ENCODE measurements around the gene ADRA1B. TPM values are rescaled to one million over a fixed set of nuclear protein-coding genes. Genes with fewer than 3 reads are reported as not detected.

ADRA1B gene
- total RNA-seq, 1 experiment from 2014 or later, result not detected

GRCh38 chr5:159906463-159906862 is 9.8 kb upstream of the ADRA1B start:
- Histone ChIP-seq H3K9me3 (ENCODE audit: control insufficient read depth, low read depth, low read length) (no peaks in the 10 kb centered on the region), H3K23me2 (ENCODE audit: insufficient read length, low read depth, low read length, poor library complexity, severe bottlenecking) (no peaks in the 10 kb centered on the region), H2BK12ac (ENCODE audit: insufficient read length, low read depth, low read length) (no peak overlapping the region), H4K91ac (ENCODE audit: insufficient read length, low read depth, low read length) (no peak overlapping the region), H3K4ac (ENCODE audit: low read depth, low read length) (no peak overlapping the region), H2BK20ac (ENCODE audit: low read depth, low read length, poor library complexity, severe bottlenecking) (no peak overlapping the region), H4K20me1 (ENCODE audit: control insufficient read depth, insufficient read depth, insufficient read length) (no peaks in the 10 kb centered on the region), H3K23ac (ENCODE audit: insufficient read length, low read depth, low read length) (no peak overlapping the region), H3K27me3 (ENCODE audit: insufficient read depth, low read length) (no peaks in the 10 kb centered on the region), H2AFZ (ENCODE audit: low read length) (no peak overlapping the region), H4K8ac (replicated peaks; ENCODE audit: insufficient read length, low read depth, low read length) (no peak overlapping the region), H3K9ac (ENCODE audit: extremely low read depth, insufficient read length, low read length) (no peak overlapping the region), H4K5ac (ENCODE audit: insufficient read length, low read depth, low read length) (no peak overlapping the region), H2BK120ac (ENCODE audit: low read depth, low read length, poor library complexity, severe bottlenecking) (no peak overlapping the region), H2AK5ac (ENCODE audit: insufficient read length, low read length) (no peak overlapping the region), H3T11ph (ENCODE audit: low read length) (no peak overlapping the region), H2BK15ac (ENCODE audit: low read depth, low read length) (no peak overlapping the region), H3K56ac (ENCODE audit: insufficient read length, low read depth, low read length) (no peak overlapping the region), H3K4me1 (ENCODE audit: insufficient read depth, low read length) (no peaks in the 10 kb centered on the region), H2BK5ac (ENCODE audit: insufficient read length, low read length) (no peak overlapping the region), H3K14ac (ENCODE audit: insufficient read depth, low read length) (no peak overlapping the region), H3K79me2 (ENCODE audit: insufficient read depth, low read length) (no peaks in the 10 kb centered on the region), H3K4me2 (ENCODE audit: insufficient read depth, insufficient read length, low read length) (no peak overlapping the region), H3K18ac (ENCODE audit: insufficient read length, low read depth, low read length) (no peak overlapping the region), H3K27ac (ENCODE audit: insufficient read length, low read depth, low read length) (no peak overlapping the region), H3K79me1 (ENCODE audit: insufficient read depth, low read depth, low read length, poor library complexity, severe bottlenecking) (no peaks in the 10 kb centered on the region)
- H3K9me3 Mint-ChIP-seq, result no peaks in the 10 kb centered on the region
- no peaks in the 10 kb centered on the region for H3K27me3 Mint-ChIP-seq (ENCODE audit: low read depth)
- TF ChIP-seq, protein P1, sequence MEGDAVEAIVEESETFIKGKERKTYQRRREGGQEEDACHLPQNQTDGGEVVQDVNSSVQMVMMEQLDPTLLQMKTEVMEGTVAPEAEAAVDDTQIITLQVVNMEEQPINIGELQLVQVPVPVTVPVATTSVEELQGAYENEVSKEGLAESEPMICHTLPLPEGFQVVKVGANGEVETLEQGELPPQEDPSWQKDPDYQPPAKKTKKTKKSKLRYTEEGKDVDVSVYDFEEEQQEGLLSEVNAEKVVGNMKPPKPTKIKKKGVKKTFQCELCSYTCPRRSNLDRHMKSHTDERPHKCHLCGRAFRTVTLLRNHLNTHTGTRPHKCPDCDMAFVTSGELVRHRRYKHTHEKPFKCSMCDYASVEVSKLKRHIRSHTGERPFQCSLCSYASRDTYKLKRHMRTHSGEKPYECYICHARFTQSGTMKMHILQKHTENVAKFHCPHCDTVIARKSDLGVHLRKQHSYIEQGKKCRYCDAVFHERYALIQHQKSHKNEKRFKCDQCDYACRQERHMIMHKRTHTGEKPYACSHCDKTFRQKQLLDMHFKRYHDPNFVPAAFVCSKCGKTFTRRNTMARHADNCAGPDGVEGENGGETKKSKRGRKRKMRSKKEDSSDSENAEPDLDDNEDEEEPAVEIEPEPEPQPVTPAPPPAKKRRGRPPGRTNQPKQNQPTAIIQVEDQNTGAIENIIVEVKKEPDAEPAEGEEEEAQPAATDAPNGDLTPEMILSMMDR (conservative IDR thresholded peaks at IDR 0.05), result no peak
- H3K36me3 Mint-ChIP-seq (ENCODE audit: insufficient read depth in 1 of 3, low read depth in 3 of 3), result no peaks in the 10 kb centered on the region
- DNase-seq, result no peak
- no CpG with 5 or more reads among the region's 2 CpGs for WGBS (ENCODE audit: extremely low coverage, insufficient read length, low lambda C conversion rate)
- no peak overlapping the region for H3K27ac Mint-ChIP-seq
- peaks cover 13 to 17% of the 10 kb centered on the region in 2 experiments for H3K4me1 Mint-ChIP-seq
- no peak overlapping the region for H3K4me3 Mint-ChIP-seq
